Activated naive CD4-positive, alpha-beta T cell treated with anti-CD3 and anti-CD28 coated beads, Interleukin-2, amount 10 ng/mL, durations not matched to agents 7 days and 5 days (primary cell): ENCODE data around the gene CYP4V2.

Experiments
- CTCF ChIA-PET: fragments of 350-600 bp; sonication (Branson Sonifier 250); formaldehyde crosslinking; loops from one replicate; lab custom pipeline; 2021; ENCODE audit warnings: antibody characterized with exemption; lab: Charles Lee
- DNase-seq: peaks from one replicate; pipeline ENCODE4 v3.0.0-alpha.2; 2020
- H3K27ac Mint-ChIP-seq: one replicate; pipeline ENCODE4 v1.8.0; 2021; ENCODE audit warnings: mild to moderate bottlenecking, moderate library complexity, mixed read lengths
- H3K27me3 Mint-ChIP-seq: one replicate; pipeline ENCODE4 v1.8.0; 2021; ENCODE audit warnings: mild to moderate bottlenecking, mixed read lengths
- H3K36me3 Mint-ChIP-seq: one replicate; pipeline ENCODE4 v1.8.0; 2021; ENCODE audit warnings: mixed read lengths
- H3K4me1 Mint-ChIP-seq: one replicate; pipeline ENCODE4 v1.8.0; 2021; ENCODE audit warnings: mixed read lengths
- H3K4me3 Mint-ChIP-seq: one replicate; pipeline ENCODE4 v1.8.0; 2021; ENCODE audit warnings: mild to moderate bottlenecking, moderate library complexity, mixed read lengths
- H3K9me3 Mint-ChIP-seq: one replicate; pipeline ENCODE4 v1.8.0; 2021; ENCODE audit warnings: mixed read lengths

The CYP4V2 gene

DNA sequence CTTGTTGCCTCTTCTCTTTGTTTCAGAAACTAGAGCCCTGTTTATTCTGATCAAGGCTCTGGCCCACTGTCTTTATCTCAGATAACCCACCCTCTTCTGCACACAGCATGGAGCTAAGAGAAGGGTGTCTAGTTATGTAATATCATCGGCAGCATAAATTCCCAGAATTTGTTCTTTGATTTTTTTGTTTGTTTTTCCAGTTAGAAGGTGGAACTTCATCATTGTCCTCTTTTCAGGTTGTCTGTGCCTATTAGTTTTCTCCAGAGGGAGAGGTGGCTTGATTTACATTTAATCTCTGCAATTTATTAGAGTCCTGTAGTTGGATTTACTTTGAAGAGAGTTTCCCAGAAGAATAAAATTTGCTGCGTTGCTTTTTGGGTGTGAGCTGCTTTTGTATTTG lies 59.4 kb downstream of the CYP4V2 start:
- Mint-ChIP-seq H3K4me3 (no peak overlapping the region), H3K36me3 (no peaks in the 10 kb centered on the region)
- CTCF ChIA-PET: no interaction called here

DNA sequence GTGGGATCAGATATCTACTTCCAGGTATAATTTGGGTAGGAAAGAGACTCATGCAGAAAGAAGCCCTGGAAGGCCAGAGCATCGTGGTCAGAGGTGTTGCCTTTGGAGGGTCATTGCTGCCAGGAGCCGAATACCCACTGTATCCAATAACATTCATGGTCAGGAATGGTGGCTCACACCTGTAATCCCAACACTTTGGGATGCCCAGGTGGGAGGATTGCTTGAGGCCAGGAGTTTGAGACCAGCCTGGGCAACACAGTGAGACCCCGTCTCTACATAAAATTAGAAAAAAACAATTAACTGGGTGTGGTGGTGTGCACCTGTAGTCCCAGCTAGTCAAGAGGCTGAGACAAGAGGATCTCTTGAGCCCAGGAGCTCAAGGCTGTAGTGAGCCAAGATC lies 63.8 kb downstream of the CYP4V2 start:
- no peak for DNase-seq
- CTCF ChIA-PET: no interaction called here
- Mint-ChIP-seq H3K9me3 (no peaks in the 10 kb centered on the region), H3K27ac (no peak overlapping the region), H3K36me3 (no peaks in the 10 kb centered on the region), H3K4me1 (no peaks in the 10 kb centered on the region), H3K27me3 (peaks cover 2% of the 10 kb centered on the region), H3K4me3 (no peak overlapping the region)

More for the DNA sequence above, 59.4 kb downstream of the CYP4V2 start:
- Mint-ChIP-seq H3K27me3 (peaks cover 3% of the 10 kb centered on the region), H3K27ac (no peak overlapping the region), H3K4me1 (no peaks in the 10 kb centered on the region), H3K9me3 (no peaks in the 10 kb centered on the region)
- DNase-seq: no peak

DNA sequence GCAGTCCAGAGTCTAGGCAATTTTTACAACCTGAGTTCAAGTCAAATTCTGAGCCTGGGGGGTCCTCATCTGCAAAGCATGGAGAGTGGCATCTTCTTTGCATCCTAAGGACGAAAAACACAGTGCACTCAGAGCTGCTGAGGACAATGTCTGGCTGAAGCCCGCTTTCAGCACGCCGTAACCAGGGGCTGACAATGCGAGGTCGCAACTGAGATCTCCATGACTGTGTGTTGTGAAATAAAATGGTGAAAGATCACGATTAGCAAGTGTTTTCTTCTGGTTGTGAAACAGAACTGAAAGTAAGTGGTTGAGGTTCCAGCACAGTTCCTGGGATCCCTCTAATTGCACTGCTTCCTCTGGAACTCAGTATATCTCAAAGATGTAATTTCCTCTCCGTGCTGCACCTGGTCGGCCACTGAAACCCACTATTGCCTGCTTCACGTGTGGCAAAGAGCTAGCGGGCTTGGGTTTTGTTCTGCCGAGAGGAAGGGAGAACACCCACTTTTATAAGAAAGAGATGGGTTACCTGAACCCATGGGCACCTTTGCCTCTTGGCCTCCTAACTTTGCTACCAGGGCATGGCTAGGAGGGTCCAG lies 66.9 kb downstream of the CYP4V2 start:
- Mint-ChIP-seq H3K9me3 (no peaks in the 10 kb centered on the region), H3K27me3 (no peaks in the 10 kb centered on the region), H3K36me3 (no peaks in the 10 kb centered on the region), H3K4me3 (no peak overlapping the region), H3K4me1 (no peaks in the 10 kb centered on the region), H3K27ac (no peak overlapping the region)
- CTCF ChIA-PET: no interaction called here
- no peak for DNase-seq

DNA sequence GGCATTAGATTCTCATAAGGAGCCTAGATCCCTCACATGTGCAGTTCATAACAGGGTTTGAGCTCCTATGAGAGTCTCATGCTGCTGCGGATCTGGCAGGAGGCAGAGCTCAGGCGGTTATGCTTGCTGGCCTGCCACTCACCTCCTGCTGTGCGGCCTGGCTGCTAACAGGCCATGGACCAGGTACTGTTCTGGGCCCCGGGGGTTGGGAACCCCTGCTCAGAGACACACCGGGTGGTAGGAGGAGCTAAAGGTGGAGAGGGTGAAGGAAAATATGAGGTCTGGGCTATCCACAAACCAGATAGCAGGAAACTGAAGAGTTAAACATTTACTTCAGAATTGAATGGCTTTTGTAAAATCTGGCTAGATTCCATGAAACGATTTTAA lies 68.7 kb downstream of the CYP4V2 start:
- no peak for DNase-seq
- Mint-ChIP-seq H3K4me1 (no peaks in the 10 kb centered on the region), H3K36me3 (no peaks in the 10 kb centered on the region), H3K27me3 (peaks cover 3% of the 10 kb centered on the region), H3K9me3 (no peaks in the 10 kb centered on the region), H3K27ac (no peak overlapping the region), H3K4me3 (no peak overlapping the region)
- CTCF ChIA-PET: no interaction called here
